WTC11 (cell line): ENCODE results near the gene RIPOR1. TPM values are rescaled to one million over a fixed set of nuclear protein-coding genes. Genes with fewer than 3 reads are reported as not detected.
A peak's percentile ranks its signal among the peaks of the same experiment; 100 is the strongest.

Experiments used
- ATF1 ChIP-seq: sonication (generic); formaldehyde crosslinking; IDR thresholded peaks from 2 replicates; pipeline ENCODE4 v1.8.1; 2023; ENCODE audit warnings: mild to moderate bottlenecking, moderate library complexity, missing genetic modification reagents
- ESRRA ChIP-seq: sonication (generic); formaldehyde crosslinking; IDR thresholded peaks from 2 replicates; pipeline ENCODE4 v1.8.1; 2022; ENCODE audit warnings: mild to moderate bottlenecking, missing genetic modification reagents, borderline replicate concordance
- ETV6 ChIP-seq: sonication (generic); formaldehyde crosslinking; IDR thresholded peaks from 2 replicates; pipeline ENCODE4 v1.8.1; 2022; ENCODE audit warnings: mild to moderate bottlenecking, missing genetic modification reagents
- GABPB1 ChIP-seq: sonication (generic); formaldehyde crosslinking; IDR thresholded peaks from 2 replicates; pipeline ENCODE4 v1.8.1; 2023; ENCODE audit warnings: mild to moderate bottlenecking, missing genetic modification reagents
- HMGA2 ChIP-seq: fragments of 250-450 bp; sonication (Bioruptor Pico); IDR thresholded peaks from 2 replicates; pipeline ENCODE4 v1.4.0; 2021; ENCODE audit warnings: mild to moderate bottlenecking, moderate library complexity
- HMGXB4 ChIP-seq: sonication (generic); formaldehyde crosslinking; IDR thresholded peaks from 2 replicates; pipeline ENCODE4 v1.8.1; 2023; ENCODE audit warnings: mild to moderate bottlenecking, moderate library complexity, missing genetic modification reagents
- NFATC4 ChIP-seq: fragments of 250-450 bp; sonication (Bioruptor Pico); IDR thresholded peaks from 2 replicates; pipeline ENCODE4 v1.9.0; 2021; ENCODE audit warnings: mild to moderate bottlenecking
- TCF7 ChIP-seq: sonication (generic); formaldehyde crosslinking; IDR thresholded peaks from 2 replicates; pipeline ENCODE4 v1.8.0; 2022; ENCODE audit warnings: mild to moderate bottlenecking, low read depth, missing genetic modification reagents, moderate library complexity
- ZBTB21 ChIP-seq: sonication (generic); formaldehyde crosslinking; IDR thresholded peaks from 2 replicates; pipeline ENCODE4 v1.8.1; 2023; ENCODE audit warnings: mild to moderate bottlenecking, missing genetic modification reagents, borderline replicate concordance
- ZNF121 ChIP-seq: sonication (generic); formaldehyde crosslinking; IDR thresholded peaks from 2 replicates; pipeline ENCODE4 v1.8.0; 2023; ENCODE audit warnings: missing genetic modification reagents
- ZNF219 ChIP-seq: sonication (generic); formaldehyde crosslinking; IDR thresholded peaks from 2 replicates; pipeline ENCODE4 v1.8.0; 2023; ENCODE audit warnings: missing genetic modification reagents, mild to moderate bottlenecking, borderline replicate concordance
- ZNF232 ChIP-seq: sonication (generic); formaldehyde crosslinking; IDR thresholded peaks from 2 replicates; pipeline ENCODE4 v1.8.0; 2022; ENCODE audit warnings: mild to moderate bottlenecking, missing genetic modification reagents
- total RNA-seq: library from RNA; stranded (reverse); gene quantifications from 3 replicates; pipeline ENCODE4 v1.2.3, GENCODE V29; 2021
- TF ChIP-seq, protein P1 (sequence below): sonication (generic); formaldehyde crosslinking; IDR thresholded peaks from 2 replicates; pipeline ENCODE4 v1.8.1; 2022; ENCODE audit warnings: mild to moderate bottlenecking, missing genetic modification reagents, moderate library complexity, borderline replicate concordance
- TF ChIP-seq, protein P2 (sequence below): sonication (generic); formaldehyde crosslinking; IDR thresholded peaks from 2 replicates; pipeline ENCODE4 v1.8.0; 2022; ENCODE audit warnings: mild to moderate bottlenecking, missing genetic modification reagents
- TF ChIP-seq, protein P3 (sequence below): sonication (generic); formaldehyde crosslinking; IDR thresholded peaks from 2 replicates; pipeline ENCODE4 v1.8.0; 2023; ENCODE audit warnings: missing genetic modification reagents, mild to moderate bottlenecking, borderline replicate concordance
- TF ChIP-seq, protein P4 (sequence below): sonication (generic); formaldehyde crosslinking; IDR thresholded peaks from 2 replicates; pipeline ENCODE4 v1.8.1; 2023; ENCODE audit warnings: mild to moderate bottlenecking, missing genetic modification reagents

The RIPOR1 gene
- total RNA-seq, 1 experiment from 2014 or later, result 14.9 TPM

DNA sequence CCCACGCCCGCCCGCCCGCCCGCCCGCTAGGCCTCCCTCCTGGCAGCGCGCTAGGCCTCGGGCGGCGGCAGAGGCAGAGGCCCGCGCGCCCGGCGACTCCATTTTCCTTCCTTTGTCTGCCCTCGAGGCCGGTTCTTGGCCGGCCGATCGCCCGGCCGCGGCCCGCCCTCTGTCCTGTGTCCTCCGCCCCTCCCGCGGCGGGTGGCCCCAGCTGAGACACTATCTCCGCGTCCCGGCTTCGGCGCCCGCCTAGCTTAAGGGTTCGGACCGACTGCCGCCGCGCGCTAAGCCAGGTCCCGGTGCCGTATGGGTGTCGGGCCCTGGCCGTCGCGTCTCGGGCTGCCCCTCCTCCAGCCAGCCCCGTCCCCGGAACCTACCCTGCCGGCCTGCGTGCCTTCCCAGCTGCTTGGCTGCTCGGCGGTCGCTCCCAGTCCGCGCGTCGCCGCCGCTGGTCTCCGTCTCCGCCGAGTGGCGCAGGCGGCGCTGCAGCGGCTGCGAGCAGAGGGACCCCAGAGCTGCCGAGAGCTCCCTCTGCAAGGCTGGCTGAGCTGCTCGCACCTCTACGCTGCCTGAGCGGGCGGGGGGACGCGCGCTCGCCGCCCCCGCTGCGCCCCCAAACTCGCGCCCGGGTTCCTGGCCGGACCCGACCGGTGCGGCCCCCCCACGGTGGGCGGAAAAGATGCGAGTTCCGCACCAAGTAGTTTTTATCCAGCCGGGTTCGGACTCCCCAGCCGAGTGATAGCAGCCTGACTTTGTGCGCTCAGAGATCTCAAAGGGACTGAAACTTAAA, 34.5 kb downstream of the RIPOR1 start (continued):
- TF ChIP-seq, protein P1, sequence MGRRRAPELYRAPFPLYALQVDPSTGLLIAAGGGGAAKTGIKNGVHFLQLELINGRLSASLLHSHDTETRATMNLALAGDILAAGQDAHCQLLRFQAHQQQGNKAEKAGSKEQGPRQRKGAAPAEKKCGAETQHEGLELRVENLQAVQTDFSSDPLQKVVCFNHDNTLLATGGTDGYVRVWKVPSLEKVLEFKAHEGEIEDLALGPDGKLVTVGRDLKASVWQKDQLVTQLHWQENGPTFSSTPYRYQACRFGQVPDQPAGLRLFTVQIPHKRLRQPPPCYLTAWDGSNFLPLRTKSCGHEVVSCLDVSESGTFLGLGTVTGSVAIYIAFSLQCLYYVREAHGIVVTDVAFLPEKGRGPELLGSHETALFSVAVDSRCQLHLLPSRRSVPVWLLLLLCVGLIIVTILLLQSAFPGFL (CRISPR knock-in tag), result no peak
- 0 out of 2 replicates have a peak, but pooled peaks have one; percentile 67 for TF ChIP-seq ATF1
- TF ChIP-seq, protein P2, sequence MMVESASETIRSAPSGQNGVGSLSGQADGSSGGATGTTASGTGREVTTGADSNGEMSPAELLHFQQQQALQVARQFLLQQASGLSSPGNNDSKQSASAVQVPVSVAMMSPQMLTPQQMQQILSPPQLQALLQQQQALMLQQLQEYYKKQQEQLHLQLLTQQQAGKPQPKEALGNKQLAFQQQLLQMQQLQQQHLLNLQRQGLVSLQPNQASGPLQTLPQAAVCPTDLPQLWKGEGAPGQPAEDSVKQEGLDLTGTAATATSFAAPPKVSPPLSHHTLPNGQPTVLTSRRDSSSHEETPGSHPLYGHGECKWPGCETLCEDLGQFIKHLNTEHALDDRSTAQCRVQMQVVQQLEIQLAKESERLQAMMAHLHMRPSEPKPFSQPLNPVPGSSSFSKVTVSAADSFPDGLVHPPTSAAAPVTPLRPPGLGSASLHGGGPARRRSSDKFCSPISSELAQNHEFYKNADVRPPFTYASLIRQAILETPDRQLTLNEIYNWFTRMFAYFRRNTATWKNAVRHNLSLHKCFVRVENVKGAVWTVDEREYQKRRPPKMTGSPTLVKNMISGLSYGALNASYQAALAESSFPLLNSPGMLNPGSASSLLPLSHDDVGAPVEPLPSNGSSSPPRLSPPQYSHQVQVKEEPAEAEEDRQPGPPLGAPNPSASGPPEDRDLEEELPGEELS (CRISPR knock-in tag), result peak; percentile 82; the same call in 1 of the 2 replicates
- no peak; the same call in 1 of the 2 replicates for TF ChIP-seq GABPB1
- peak; percentile 60; the same call in 1 of the 2 replicates for TF ChIP-seq ZNF219 (CRISPR knock-in tag)
- TF ChIP-seq, protein P3, sequence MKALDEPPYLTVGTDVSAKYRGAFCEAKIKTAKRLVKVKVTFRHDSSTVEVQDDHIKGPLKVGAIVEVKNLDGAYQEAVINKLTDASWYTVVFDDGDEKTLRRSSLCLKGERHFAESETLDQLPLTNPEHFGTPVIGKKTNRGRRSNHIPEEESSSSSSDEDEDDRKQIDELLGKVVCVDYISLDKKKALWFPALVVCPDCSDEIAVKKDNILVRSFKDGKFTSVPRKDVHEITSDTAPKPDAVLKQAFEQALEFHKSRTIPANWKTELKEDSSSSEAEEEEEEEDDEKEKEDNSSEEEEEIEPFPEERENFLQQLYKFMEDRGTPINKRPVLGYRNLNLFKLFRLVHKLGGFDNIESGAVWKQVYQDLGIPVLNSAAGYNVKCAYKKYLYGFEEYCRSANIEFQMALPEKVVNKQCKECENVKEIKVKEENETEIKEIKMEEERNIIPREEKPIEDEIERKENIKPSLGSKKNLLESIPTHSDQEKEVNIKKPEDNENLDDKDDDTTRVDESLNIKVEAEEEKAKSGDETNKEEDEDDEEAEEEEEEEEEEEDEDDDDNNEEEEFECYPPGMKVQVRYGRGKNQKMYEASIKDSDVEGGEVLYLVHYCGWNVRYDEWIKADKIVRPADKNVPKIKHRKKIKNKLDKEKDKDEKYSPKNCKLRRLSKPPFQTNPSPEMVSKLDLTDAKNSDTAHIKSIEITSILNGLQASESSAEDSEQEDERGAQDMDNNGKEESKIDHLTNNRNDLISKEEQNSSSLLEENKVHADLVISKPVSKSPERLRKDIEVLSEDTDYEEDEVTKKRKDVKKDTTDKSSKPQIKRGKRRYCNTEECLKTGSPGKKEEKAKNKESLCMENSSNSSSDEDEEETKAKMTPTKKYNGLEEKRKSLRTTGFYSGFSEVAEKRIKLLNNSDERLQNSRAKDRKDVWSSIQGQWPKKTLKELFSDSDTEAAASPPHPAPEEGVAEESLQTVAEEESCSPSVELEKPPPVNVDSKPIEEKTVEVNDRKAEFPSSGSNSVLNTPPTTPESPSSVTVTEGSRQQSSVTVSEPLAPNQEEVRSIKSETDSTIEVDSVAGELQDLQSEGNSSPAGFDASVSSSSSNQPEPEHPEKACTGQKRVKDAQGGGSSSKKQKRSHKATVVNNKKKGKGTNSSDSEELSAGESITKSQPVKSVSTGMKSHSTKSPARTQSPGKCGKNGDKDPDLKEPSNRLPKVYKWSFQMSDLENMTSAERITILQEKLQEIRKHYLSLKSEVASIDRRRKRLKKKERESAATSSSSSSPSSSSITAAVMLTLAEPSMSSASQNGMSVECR (CRISPR knock-in tag), result peak; percentile 88
- TF ChIP-seq ESRRA (CRISPR knock-in tag), result no peak
- TF ChIP-seq ZNF121, result no peak
- TF ChIP-seq TCF7, result 0 out of 2 replicates have a peak, but pooled peaks have one; percentile 31
- TF ChIP-seq ZNF232 (CRISPR knock-in tag), result peak; percentile 71; the same call in 1 of the 2 replicates
- TF ChIP-seq NFATC4 (CRISPR knock-in tag), result no peak
- no peak for TF ChIP-seq HMGA2
- TF ChIP-seq HMGXB4 (CRISPR knock-in tag), result peak; percentile 100
- TF ChIP-seq, protein P4, sequence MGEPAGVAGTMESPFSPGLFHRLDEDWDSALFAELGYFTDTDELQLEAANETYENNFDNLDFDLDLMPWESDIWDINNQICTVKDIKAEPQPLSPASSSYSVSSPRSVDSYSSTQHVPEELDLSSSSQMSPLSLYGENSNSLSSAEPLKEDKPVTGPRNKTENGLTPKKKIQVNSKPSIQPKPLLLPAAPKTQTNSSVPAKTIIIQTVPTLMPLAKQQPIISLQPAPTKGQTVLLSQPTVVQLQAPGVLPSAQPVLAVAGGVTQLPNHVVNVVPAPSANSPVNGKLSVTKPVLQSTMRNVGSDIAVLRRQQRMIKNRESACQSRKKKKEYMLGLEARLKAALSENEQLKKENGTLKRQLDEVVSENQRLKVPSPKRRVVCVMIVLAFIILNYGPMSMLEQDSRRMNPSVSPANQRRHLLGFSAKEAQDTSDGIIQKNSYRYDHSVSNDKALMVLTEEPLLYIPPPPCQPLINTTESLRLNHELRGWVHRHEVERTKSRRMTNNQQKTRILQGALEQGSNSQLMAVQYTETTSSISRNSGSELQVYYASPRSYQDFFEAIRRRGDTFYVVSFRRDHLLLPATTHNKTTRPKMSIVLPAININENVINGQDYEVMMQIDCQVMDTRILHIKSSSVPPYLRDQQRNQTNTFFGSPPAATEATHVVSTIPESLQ (CRISPR knock-in tag), result no peak
- no peak for TF ChIP-seq ZBTB21 (CRISPR knock-in tag)
- TF ChIP-seq ETV6 (CRISPR knock-in tag), result peak; percentile 53; the same call in 1 of the 2 replicates
